Effector memory CD4-positive, alpha-beta T cell (primary cell): ENCODE results near the gene KIAA1755.

Experiments
- DNase-seq, 3 donors: peaks; one replicate each; pipeline ENCODE4 v3.0.0-alpha.2; 2020
- H3K27ac ChIP-seq: 2 replicates; pipeline ENCODE4 v1.7.0; 2013; ENCODE audit warnings: mild to moderate bottlenecking, low read length, moderate library complexity; ENCODE audit not compliant: insufficient read depth, poor library complexity, severe bottlenecking
- H3K27me3 ChIP-seq: replicated peaks from 2 replicates; pipeline ENCODE4 v1.7.0; 2013; ENCODE audit warnings: mild to moderate bottlenecking, low read length; ENCODE audit not compliant: insufficient read depth, control insufficient read depth, poor library complexity, severe bottlenecking
- H3K36me3 ChIP-seq: 2 replicates; pipeline ENCODE4 v1.7.0; 2013; ENCODE audit warnings: mild to moderate bottlenecking, low read length, moderate library complexity; ENCODE audit not compliant: control insufficient read depth, insufficient read depth
- H3K4me1 ChIP-seq: 2 replicates; pipeline ENCODE4 v1.7.0; 2013; ENCODE audit warnings: low read length, mild to moderate bottlenecking; ENCODE audit not compliant: control insufficient read depth, insufficient read depth, poor library complexity, severe bottlenecking
- H3K4me3 ChIP-seq: 2 replicates; pipeline ENCODE4 v1.7.0; 2013; ENCODE audit warnings: low read length, low read depth, mild to moderate bottlenecking; ENCODE audit not compliant: insufficient read depth, poor library complexity, severe bottlenecking
- H3K9me3 ChIP-seq: 2 replicates; pipeline ENCODE4 v1.7.0; 2013; ENCODE audit warnings: mild to moderate bottlenecking, low read length, moderate library complexity; ENCODE audit not compliant: control insufficient read depth

KIAA1755 gene

GRCh38 chr20:38207621-38208020 lies 52.9 kb downstream of the KIAA1755 start:
- Histone ChIP-seq H3K9me3 (no peaks in the 10 kb centered on the region), H3K4me1 (no peaks in the 10 kb centered on the region), H3K4me3 (no peak overlapping the region), H3K36me3 (no peaks in the 10 kb centered on the region), H3K27ac (no peak overlapping the region), H3K27me3 (no peaks in the 10 kb centered on the region)
- no peak for DNase-seq

GRCh38 chr20:38205001-38205400 lies 55.5 kb downstream of the KIAA1755 start:
- Histone ChIP-seq H3K9me3 (no peaks in the 10 kb centered on the region), H3K27ac (no peak overlapping the region), H3K27me3 (no peaks in the 10 kb centered on the region), H3K4me1 (no peaks in the 10 kb centered on the region), H3K36me3 (no peaks in the 10 kb centered on the region), H3K4me3 (no peak overlapping the region)
- DNase-seq = no peak

- DNase-seq = no peak
- Histone ChIP-seq H3K4me1 (no peaks in the 10 kb centered on the region), H3K9me3 (no peaks in the 10 kb centered on the region), H3K36me3 (no peaks in the 10 kb centered on the region), H3K27ac (no peak overlapping the region), H3K27me3 (no peaks in the 10 kb centered on the region), H3K4me3 (no peak overlapping the region)
Measured at GRCh38 chr20:38203981-38204357, 56.6 kb downstream of the KIAA1755 start.

GRCh38 chr20:38203337-38203980 lies 57.1 kb downstream of the KIAA1755 start:
- no peak for DNase-seq
- H3K27me3 ChIP-seq = no peaks in the 10 kb centered on the region
- H3K36me3 ChIP-seq = no peaks in the 10 kb centered on the region
- H3K9me3 ChIP-seq = no peaks in the 10 kb centered on the region
- H3K4me3 ChIP-seq = no peak overlapping the region
- H3K27ac ChIP-seq = no peak overlapping the region
- H3K4me1 ChIP-seq = no peaks in the 10 kb centered on the region

- no peak for DNase-seq
- Histone ChIP-seq H3K9me3 (no peaks in the 10 kb centered on the region), H3K4me3 (no peak overlapping the region), H3K36me3 (no peaks in the 10 kb centered on the region), H3K27ac (no peak overlapping the region), H3K27me3 (no peaks in the 10 kb centered on the region), H3K4me1 (no peaks in the 10 kb centered on the region)
Measured at GRCh38 chr20:38202982-38203293, 57.6 kb downstream of the KIAA1755 start.

GRCh38 chr20:38202153-38202981 lies 58.2 kb downstream of the KIAA1755 start:
- Histone ChIP-seq H3K36me3 (no peaks in the 10 kb centered on the region), H3K9me3 (no peaks in the 10 kb centered on the region), H3K27ac (no peak overlapping the region), H3K27me3 (no peaks in the 10 kb centered on the region), H3K4me3 (no peak overlapping the region), H3K4me1 (no peaks in the 10 kb centered on the region)
- DNase-seq = no peak

GRCh38 chr20:38201356-38201755 lies 59.2 kb downstream of the KIAA1755 start:
- no peak overlapping the region for H3K27ac ChIP-seq
- no peak overlapping the region for H3K4me3 ChIP-seq
- DNase-seq = no peak
- no peaks in the 10 kb centered on the region for H3K36me3 ChIP-seq
- H3K4me1 ChIP-seq = no peaks in the 10 kb centered on the region
- no peaks in the 10 kb centered on the region for H3K27me3 ChIP-seq
- no peaks in the 10 kb centered on the region for H3K9me3 ChIP-seq

GRCh38 chr20:38200646-38201045 lies 59.9 kb downstream of the KIAA1755 start:
- no peak overlapping the region for H3K4me3 ChIP-seq
- H3K27me3 ChIP-seq = no peaks in the 10 kb centered on the region
- H3K36me3 ChIP-seq = no peaks in the 10 kb centered on the region
- no peak overlapping the region for H3K27ac ChIP-seq
- H3K9me3 ChIP-seq = no peaks in the 10 kb centered on the region
- DNase-seq = no peak
- H3K4me1 ChIP-seq = no peaks in the 10 kb centered on the region

- Histone ChIP-seq H3K27ac (no peak overlapping the region), H3K9me3 (no peaks in the 10 kb centered on the region), H3K36me3 (no peaks in the 10 kb centered on the region), H3K4me1 (no peaks in the 10 kb centered on the region), H3K27me3 (no peaks in the 10 kb centered on the region), H3K4me3 (no peak overlapping the region)
- no peak for DNase-seq
Measured at GRCh38 chr20:38199501-38200390, 60.8 kb downstream of the KIAA1755 start.
